GM19467 (cell line): ENCODE data around the gene NUBPL.
"Not testable (repeated sequence)": the region's sequence is repeated elsewhere in the genome, so short reads cannot be mapped to it uniquely, and the experiment has no call there.

Experiments used
- ATAC-seq: cut with Tn5 transposase; IDR thresholded peaks from one replicate; pipeline ENCODE4 v1.9.1; 2021; ENCODE audit warnings: mild to moderate bottlenecking, moderate library complexity; ENCODE audit not compliant: unreplicated experiment

NUBPL gene

DNA sequence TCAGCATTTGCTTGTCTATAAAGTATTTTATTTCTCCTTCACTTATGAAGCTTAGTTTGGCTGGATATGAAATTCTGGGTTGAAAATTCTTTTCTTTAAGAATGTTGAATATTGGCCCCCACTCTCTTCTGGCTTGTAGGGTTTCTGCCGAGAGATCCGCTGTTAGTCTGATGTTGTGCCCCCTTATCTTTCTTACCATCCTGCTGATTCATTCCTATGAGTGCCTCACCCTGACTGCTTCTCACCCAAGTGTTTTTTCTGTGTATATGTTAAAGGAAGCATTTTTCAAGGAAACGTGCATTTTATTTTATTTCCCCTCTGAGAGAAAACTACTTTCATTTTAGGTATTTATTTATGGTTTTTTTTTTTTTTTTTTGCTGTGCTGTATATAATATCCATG is 236.7 kb downstream of the NUBPL start:
- not testable (repeated sequence) for ATAC-seq

DNA sequence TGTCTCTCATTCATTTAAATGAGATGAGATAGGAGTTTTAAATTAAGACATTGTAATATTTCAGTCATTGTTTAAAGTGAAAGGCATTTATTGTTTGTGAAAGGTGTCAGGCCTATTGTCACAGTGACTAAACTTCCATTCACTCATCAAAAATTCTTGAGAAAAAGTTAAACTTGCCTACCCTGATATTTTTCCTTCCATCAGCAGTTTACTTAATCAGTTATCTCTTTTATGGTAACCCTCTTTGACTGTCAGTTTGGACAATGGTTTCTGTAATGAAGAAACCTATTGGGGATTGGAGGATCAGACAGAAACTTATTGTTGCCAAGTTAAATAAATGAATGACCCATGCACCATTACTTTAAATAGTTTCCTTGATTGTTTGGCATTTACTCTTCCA is 241.6 kb downstream of the NUBPL start:
- ATAC-seq, result no peak

DNA sequence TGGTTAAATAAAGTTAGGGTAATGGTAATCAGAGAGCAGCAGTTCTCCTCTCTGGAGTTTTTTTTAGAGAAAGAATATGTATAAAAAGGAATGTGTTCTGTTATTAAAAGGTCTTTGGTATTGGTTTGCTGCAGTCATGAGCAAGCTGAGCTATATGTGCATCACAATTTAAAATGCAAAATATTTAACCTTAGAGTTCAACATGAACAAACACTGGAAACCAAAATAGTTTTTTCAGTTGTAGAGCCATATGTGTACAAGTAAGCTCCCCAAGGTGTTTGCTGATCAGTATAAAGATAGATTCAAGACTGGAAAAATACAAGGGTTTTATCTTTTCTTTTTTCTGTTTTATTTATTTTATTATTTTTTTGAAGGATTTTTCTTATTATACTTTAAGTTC is 245.0 kb downstream of the NUBPL start:
- no peak for ATAC-seq

DNA sequence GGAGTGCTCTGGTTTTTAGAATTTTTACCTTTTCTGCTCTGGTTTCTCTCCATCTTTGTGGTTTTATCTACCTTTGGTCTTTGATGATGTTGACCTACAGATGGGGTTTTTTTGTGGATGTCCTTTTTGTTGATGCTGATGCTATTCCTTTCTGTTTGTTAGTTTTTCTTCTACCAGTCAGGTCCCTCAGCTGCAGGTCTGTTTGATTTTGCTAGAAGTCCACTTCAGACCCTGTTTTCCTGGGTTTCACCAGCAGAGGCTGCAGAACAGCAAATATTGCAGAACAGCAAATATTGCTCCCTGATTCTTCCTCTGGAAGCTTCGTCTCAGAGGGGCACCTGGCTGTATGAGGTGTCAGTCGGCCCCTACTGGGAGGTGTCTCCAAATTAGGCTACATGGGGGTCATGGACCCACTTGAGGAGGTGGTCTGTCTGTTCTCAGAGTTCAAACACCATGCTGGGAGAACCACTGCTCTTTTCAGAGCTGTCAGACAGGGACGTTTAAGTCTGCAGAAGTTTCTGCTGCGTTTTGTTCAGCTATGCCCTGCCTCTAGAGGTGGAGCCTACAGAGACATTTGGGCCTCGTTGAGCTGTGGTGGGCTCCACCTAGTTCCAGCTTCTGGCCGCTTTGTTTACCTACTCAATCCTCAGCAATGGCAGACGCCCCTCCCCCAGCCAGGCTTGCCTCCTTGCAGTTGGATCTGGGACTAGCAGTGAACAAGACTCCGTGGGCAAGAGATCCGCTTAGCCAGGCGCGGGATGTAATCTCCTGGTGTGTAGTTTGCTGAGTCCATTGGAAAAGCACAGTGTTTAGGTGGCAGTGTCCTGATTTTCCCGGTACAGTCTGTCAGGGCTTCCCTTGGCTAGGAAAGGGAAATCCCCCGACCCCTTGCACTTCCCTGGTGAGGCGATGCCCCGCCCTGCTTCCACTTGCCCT is 250.8 kb downstream of the NUBPL start:
- not testable (repeated sequence) for ATAC-seq

DNA sequence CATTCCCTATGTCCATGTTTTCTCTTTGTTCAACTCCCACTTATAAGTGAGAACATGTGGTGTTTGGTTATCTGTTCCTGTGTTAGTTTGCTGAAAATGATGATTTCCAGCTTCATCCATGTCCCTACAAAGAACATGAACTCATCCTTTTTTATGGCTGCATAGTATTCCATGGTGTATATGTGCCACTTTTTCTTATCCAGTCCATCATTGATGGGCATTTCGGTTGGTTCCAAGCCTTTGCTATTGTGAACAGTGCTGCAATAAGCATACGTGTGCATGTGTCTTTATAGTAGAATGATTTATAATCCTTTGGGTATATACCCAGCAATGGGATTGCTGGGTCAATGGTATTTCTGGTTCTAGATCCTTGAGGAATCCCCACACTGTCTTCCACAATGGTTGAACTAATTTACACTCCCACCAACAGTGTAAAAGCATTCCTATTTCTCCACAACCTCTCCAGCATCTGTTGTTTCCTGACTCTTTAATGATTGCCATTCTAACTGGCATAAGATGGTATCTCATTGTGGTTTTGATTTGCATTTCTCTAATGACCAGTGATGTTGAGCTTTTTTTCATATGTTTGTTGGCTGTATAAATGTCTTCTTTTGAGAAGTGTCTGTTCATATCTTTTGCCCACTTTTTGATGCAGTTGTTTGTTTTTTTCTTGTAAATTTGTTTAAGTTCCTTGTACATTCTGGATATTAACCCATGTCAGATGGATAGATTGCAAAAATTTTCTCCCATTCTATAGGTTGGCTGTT is 252.7 kb downstream of the NUBPL start:
- not testable (repeated sequence) for ATAC-seq

DNA sequence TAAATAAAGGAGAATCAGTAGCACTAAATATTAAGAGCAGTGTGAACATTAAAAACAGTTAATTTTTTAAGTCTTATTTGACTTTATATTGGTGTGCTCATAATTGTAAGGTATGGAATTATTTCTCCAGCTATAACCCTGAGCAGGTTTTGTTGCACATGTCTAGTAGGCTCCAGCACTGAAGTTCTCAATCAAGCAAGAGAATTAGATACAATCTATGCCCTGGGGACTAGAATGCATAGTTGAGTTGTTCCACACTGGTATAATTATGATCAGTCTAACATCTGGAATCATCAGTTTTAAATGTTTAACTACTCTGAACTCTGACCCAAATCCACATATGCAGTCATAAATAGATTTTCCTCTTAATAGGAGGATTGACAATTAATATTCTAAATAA is 258.1 kb downstream of the NUBPL start:
- ATAC-seq, result no peak

DNA sequence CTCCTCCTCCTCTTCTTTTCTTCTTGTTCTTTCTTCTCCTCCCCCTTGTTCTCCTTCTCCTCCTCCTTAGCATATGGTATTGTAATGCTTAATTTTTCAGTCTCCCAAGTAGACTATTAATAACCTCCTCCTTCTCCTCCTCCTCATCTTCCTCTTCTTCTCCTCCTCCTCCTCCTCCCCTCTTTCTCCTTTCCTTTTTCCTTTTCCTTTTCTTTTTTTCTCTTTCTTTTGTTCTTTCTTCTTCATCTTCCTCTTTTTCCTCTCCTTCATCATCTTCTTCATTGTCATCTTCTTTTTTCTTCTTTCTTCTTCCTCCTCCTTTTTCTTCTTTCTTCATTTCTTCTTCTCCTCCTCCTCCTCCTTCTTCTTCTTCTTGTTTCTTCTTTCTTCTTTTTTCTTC is 264.3 kb downstream of the NUBPL start:
- no peak for ATAC-seq

DNA sequence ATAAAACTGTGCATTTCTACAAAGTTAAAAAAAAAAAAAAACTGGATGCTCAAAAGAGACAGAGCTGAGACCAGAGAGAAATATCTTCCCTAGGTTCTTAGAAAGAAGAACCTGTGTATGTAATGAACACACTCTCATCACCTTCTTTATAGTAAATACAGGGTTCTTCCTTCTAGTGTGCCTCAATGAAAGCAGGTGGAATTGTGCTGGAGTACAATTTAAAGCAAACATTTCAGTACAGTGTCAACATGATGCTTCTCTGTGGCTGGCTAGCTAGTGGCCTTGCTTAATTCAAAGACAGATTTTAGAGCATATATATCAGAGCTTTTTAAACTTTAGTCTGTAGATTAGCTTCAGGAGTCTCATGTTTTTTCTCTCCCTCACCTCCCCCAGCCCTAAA is 266.1 kb downstream of the NUBPL start:
- no peak for ATAC-seq

DNA sequence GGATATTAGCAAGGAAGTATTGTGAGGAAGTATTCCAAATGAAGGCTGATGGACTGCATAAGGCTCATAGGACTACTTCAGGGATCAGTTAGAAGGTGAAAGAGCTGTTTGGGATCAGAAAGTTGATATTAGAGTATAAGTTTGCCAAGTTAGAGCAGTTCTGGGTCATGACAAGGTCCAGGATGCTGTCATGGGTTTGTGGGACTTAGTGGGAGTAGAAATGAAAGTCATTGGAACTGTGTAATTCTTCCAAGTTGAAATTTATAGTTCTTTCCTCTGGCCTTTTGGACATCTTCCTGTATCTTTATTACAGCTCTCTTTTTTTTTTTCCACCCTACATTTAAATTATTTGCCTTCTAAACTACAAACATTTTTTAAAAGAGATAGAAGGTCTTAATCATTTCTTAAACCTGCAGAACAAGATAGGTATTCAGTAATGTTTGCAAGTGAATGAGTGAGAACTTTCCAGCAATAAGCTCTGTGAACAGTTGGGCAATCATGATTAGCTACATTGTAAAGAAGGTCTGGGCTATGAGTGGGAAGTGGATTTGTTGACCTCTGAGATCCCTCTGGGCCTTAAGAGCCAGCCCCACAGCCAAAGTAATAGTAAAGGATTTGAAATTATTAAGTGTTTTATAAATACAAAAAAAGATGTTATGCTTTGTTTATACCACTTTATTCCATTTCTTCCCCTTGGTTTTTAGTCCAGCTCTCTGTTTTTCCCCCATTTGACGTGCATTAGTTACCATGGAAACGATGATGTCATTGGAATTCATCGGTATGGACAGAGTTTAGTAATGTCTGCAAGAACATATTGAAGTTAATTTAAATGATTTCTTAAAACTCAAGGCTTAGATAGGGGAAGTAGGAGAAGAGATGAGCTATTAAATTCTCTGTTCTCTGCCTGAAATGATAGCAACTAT is 268.0 kb downstream of the NUBPL start:
- no peak for ATAC-seq

DNA sequence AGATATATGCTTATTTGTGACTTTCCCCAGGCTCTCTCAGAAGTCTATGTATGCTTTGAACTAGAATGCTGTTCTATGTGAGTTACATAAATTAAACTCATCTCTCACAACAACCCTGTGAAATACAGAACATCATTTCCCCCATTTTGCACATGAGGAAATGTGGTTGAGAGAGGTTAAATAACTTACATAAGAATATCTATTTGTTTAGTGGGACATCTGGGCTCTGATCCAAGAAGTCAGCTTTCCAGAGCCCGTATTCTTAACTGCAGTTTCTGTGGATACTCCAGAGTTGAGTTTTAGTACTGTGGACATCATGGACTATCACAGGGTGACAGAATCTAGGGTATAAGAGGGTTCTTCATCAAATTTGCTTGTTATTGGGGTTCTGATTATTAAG is 273.4 kb downstream of the NUBPL start:
- no peak for ATAC-seq

DNA sequence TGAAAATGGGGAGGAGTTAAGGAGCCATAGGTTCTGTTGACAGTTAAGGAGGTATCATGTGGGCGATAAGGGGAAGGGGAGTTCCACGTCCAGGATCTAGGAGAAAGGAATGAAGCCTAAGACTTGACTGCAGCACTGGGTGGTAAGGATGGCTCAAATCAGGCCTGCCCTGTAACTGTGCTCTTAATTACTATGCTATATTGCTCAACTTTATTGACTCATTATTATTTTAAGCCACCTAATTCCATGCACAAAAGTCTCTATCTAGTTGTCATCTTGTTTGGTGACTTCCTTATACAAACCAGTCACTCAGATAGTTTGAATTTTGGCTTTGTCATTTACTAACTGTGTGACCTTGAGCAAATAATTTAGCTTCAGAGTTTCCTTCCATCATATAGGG is 273.8 kb downstream of the NUBPL start:
- ATAC-seq, result no peak

DNA sequence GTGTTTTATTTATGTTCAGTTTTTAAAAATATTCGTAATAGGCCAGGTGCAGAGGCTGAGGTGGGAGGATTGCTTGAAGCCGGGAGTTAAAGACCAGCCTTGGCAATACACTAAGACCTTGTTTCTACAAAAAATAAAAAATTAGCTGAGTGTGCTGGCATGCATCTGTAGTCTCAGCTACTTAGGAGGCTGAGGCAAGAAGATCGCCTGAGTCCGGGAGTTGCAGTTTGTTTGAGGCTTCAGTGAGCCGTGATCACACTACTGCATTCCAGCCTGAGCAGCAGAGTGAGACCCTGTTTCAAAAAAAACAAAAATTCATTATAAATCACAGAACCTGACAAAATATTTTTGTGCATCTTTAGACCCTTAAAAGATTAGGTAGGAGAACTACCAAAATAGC is 275.8 kb downstream of the NUBPL start:
- ATAC-seq, result no peak

DNA sequence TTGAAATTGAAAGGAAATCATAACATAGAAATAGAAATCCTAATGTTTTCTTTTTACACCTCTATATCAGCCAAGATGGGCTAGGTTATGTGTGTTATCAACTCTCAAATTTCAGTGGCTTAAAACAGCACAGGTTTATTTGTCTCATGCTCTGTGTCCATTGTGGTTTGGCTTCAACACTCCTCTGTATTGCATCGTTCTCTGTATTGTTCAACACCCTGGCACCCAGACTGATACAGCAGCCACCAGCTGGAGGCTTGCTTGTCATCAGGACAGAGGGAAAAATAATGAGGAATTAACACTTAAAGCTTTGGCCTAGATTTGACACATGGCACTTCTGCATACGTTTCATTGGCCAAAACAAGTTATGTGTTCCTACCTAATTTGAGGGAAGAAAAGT is 281.7 kb downstream of the NUBPL start:
- no peak for ATAC-seq

DNA sequence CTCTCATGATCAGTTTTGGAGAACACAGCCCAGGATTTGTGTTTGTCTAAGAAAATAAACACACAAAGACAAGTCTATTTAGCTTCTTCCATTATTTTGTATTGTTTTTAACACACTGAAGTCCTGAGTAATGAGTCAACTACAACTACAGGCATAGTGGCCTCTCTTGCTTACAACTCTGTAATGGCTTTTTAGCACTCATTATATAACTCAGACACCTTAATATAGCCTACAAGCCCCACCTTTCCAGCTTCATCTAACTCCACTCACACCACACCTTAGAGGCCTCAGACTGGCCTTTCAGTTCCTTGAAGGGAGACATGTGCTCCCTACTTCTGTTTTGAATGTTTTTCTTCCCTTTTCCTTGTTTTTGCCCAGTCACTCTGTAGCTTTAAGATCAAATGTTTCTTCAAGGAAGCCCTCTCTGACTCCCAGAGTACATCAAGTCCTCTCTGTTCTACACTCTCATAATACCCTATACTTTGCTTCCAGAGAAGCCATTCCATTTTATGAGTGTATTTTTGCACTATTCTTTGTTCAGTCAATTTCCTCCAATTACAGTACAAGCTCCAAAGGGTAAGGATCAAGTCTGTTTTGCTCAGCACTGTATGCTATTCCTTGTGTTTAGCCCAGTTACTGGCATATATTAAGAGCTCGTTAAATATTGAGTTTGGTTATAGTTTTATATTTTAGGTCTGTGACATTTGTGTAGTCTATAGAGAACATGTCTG is 282.3 kb downstream of the NUBPL start:
- no peak for ATAC-seq

DNA sequence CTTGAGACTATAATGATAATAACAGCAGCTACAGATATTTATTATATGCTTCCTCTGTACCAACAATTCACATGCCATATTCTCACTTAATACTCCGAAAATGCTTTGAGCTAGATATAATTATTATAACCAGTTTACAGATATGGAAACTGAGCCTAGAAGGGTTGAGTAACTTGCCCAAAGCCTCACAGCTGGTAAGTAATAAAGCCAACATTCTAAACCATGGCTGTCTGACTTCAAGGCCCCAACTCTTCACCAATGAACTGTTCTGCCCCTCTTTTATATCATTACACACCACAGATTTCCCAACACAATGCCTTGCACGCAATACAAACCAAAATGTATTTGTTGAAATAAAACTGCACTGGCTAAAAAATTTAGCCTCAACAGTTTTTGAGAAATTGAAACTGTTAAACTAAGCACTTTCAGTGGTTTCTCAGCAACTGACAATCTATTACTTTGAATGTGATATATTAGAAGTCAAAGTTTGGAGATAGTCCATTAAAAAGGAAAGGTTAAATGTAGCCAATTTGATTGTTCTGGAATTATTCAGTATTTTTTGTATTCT is 293.4 kb downstream of the NUBPL start:
- no peak for ATAC-seq

DNA sequence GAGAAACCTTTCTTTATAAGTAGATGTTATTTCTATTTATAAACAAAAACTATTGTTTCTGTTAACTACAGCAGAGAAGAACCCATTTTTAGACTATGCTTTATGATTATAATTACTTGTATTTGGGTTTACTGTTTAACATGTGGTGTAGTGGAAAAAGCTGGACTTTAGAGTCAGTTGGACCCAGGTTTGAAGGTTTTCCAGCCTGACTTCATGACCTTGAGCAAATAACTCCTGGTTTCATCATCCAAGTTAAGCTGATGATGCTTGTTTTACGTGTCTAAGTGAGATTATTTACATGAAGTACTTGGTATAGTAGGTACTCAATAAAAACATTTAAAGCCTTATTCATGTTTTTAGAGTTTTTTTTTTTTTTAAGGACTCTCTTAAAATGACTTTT is 294.1 kb downstream of the NUBPL start:
- ATAC-seq, result no peak

DNA sequence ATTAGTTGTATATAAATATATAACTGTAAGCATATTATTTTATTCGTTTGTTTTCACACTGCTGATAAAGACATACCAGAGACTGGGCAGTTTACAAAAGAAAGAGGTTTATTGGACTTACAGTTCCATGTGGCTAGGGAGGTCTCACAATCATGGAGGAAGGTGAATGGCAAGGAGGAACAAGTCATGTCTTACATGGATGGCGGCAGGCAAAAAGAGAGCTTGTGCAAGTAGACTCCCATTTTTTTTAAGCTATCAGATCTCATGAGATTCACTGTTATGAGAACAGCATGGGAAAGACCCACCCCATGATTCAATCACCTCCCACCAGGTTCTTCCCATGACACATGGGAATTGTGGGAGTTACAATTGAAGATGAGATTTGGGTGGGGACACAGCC is 294.8 kb downstream of the NUBPL start:
- not testable (repeated sequence) for ATAC-seq

DNA sequence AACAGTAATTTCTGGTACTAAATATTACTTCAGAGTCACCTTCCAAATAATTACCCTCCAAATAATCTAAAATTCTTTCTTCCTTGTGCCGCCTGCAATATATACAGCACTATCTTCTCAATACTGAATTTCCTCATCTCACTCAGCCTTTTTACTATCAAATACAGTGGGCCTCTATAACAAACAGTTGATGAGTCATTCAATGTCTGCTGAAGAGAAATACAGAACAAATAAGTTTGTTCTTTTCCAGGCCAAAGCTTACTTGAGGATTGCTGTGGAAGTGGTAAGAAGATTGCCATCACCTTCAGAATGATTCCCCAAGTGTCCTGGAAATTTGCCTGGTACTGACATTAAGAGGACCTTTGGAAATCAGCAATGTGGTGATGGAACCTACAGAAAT is 297.7 kb downstream of the NUBPL start:
- ATAC-seq, result no peak

DNA sequence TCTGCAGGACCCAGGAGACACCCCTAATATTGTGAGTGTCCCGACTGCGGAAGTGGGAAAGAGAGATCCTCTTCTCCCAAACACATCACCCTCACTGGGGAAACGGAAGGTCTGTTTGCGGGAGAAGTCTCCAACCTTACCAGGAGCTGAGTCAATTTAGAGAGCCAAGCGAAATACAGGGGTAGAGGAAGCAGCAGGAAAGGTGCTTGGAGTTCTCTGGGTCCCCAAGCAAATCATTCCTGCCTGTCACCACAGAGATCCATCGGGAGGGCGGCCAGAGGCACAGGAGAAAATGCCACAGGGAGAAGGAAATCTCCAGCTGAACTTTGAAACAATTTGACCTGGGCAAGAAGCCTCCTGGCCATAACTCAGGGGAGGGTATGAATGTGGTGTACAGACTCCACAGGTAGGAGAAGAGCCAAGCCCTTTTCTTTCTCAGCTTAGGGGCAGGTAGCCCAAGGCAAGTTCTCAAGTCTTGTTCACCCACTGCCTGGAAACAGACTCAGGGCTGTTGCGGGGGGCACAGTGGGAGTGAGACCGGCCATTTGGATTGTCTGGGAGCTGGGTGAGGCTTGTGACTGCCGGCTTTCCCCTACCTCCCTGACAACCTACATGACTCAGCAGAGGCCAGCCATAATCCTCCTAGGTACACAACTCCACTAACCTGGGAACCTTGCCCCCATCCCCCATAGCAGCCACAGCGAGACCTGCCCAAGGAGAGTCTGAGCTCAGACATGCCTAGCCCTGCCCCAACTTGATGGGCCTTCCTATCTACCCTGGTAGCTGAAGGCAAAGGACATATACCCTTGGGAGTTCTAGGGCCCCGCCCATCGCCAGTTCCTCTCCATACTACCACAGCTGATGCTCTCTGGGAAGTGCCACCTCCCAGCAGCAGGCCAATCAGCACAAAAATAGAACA is 304.0 kb downstream of the NUBPL start:
- ATAC-seq, result no peak
